ENCODE data around the gene CDK5.
"Not testable (repeated sequence)": the region's sequence is repeated elsewhere in the genome, so short reads cannot be mapped to it uniquely, and the experiment has no call there.

The CDK5 gene

GRCh38 chr7:151014950-151015349, 42.7 kb downstream of the CDK5 start:
- Histone ChIP-seq H3K9ac (ENCODE audit: low read depth in 1 of 2, low read length in 2 of 2) (no peak overlapping the region), H3K9me3 (ENCODE audit: control insufficient read depth in 1 of 2, low read length in 2 of 2) (no peaks in the 10 kb centered on the region), H3K4me1 (ENCODE audit: control insufficient read depth in 1 of 2, insufficient read depth in 2 of 2, low read length in 2 of 2) (peaks cover 26 to 44% of the 10 kb centered on the region in 2 donors), H3K27ac (ENCODE audit: low read depth, low read length) (no peak overlapping the region), H3K4me3 (ENCODE audit: low read depth in 1 of 2, low read length in 2 of 2) (no peak overlapping the region), H3K36me3 (ENCODE audit: control insufficient read depth in 1 of 2, insufficient read depth in 2 of 2, low read length in 2 of 2) (no peaks in the 10 kb centered on the region), H3K27me3 (ENCODE audit: control insufficient read depth in 1 of 2, insufficient read depth in 2 of 2, low read length in 2 of 2) (peaks cover 14 to 21% of the 10 kb centered on the region in 2 donors)

GRCh38 chr7:151013733-151014497, 43.8 kb downstream of the CDK5 start:
- Histone ChIP-seq H3K9me3 (ENCODE audit: control insufficient read depth in 1 of 2, low read length in 2 of 2) (no peaks in the 10 kb centered on the region), H3K27ac (ENCODE audit: low read depth, low read length) (no peak overlapping the region), H3K4me1 (ENCODE audit: control insufficient read depth in 1 of 2, insufficient read depth in 2 of 2, low read length in 2 of 2) (peaks cover 23 to 40% of the 10 kb centered on the region in 2 donors), H3K36me3 (ENCODE audit: control insufficient read depth in 1 of 2, insufficient read depth in 2 of 2, low read length in 2 of 2) (no peaks in the 10 kb centered on the region), H3K4me3 (ENCODE audit: low read depth in 1 of 2, low read length in 2 of 2) (peak overlapping the region; percentile 45 to 64), H3K9ac (ENCODE audit: low read depth in 1 of 2, low read length in 2 of 2) (peak overlapping the region; percentile 36 to 38), H3K27me3 (ENCODE audit: control insufficient read depth in 1 of 2, insufficient read depth in 2 of 2, low read length in 2 of 2) (peaks cover 5 to 11% of the 10 kb centered on the region in 2 donors)

- Histone ChIP-seq H3K4me1 (ENCODE audit: control insufficient read depth in 1 of 2, insufficient read depth in 2 of 2, low read length in 2 of 2) (peaks cover 22 to 36% of the 10 kb centered on the region in 2 donors), H3K9ac (ENCODE audit: low read depth in 1 of 2, low read length in 2 of 2) (no peak overlapping the region), H3K27ac (ENCODE audit: low read depth, low read length) (no peak overlapping the region), H3K27me3 (ENCODE audit: control insufficient read depth in 1 of 2, insufficient read depth in 2 of 2, low read length in 2 of 2) (peaks cover 2 to 6% of the 10 kb centered on the region in 2 donors), H3K36me3 (ENCODE audit: control insufficient read depth in 1 of 2, insufficient read depth in 2 of 2, low read length in 2 of 2) (no peaks in the 10 kb centered on the region), H3K9me3 (ENCODE audit: control insufficient read depth in 1 of 2, low read length in 2 of 2) (no peaks in the 10 kb centered on the region), H3K4me3 (ENCODE audit: low read depth in 1 of 2, low read length in 2 of 2) (peak overlapping the region; percentile 45 to 64)
These were observed 44.4 kb downstream of the CDK5 start for GRCh38 chr7:151013356-151013732.

GRCh38 chr7:151012911-151013347, 44.8 kb downstream of the CDK5 start:
- no peak overlapping the region for H3K27ac ChIP-seq (ENCODE audit: low read depth, low read length)

GRCh38 chr7:151012031-151012692, 45.5 kb downstream of the CDK5 start:
- Histone ChIP-seq H3K27ac (ENCODE audit: low read depth, low read length) (no peak overlapping the region), H3K4me3 (ENCODE audit: low read depth in 1 of 2, low read length in 2 of 2) (no peak overlapping the region), H3K27me3 (ENCODE audit: control insufficient read depth in 1 of 2, insufficient read depth in 2 of 2, low read length in 2 of 2) (no peaks in the 10 kb centered on the region), H3K4me1 (ENCODE audit: control insufficient read depth in 1 of 2, insufficient read depth in 2 of 2, low read length in 2 of 2) (peaks cover 25 to 27% of the 10 kb centered on the region in 2 donors), H3K36me3 (ENCODE audit: control insufficient read depth in 1 of 2, insufficient read depth in 2 of 2, low read length in 2 of 2) (no peaks in the 10 kb centered on the region), H3K9ac (ENCODE audit: low read depth in 1 of 2, low read length in 2 of 2) (no peak overlapping the region), H3K9me3 (ENCODE audit: control insufficient read depth in 1 of 2, low read length in 2 of 2) (no peaks in the 10 kb centered on the region)

More at GRCh38 chr7:151012911-151013347, 44.8 kb downstream of the CDK5 start:
- Histone ChIP-seq H3K27me3 (ENCODE audit: control insufficient read depth in 1 of 2, insufficient read depth in 2 of 2, low read length in 2 of 2) (peaks cover 0 to 2% of the 10 kb centered on the region in 2 donors), H3K9me3 (ENCODE audit: control insufficient read depth in 1 of 2, low read length in 2 of 2) (no peaks in the 10 kb centered on the region), H3K4me1 (ENCODE audit: control insufficient read depth in 1 of 2, insufficient read depth in 2 of 2, low read length in 2 of 2) (peaks cover 22 to 32% of the 10 kb centered on the region in 2 donors), H3K36me3 (ENCODE audit: control insufficient read depth in 1 of 2, insufficient read depth in 2 of 2, low read length in 2 of 2) (no peaks in the 10 kb centered on the region), H3K4me3 (ENCODE audit: low read depth in 1 of 2, low read length in 2 of 2) (no peak overlapping the region), H3K9ac (ENCODE audit: low read depth in 1 of 2, low read length in 2 of 2) (no peak overlapping the region)

- peaks cover 25 to 31% of the 10 kb centered on the region in 2 donors for H3K4me1 ChIP-seq (ENCODE audit: control insufficient read depth in 1 of 2, insufficient read depth in 2 of 2, low read length in 2 of 2)
- H3K27ac ChIP-seq (ENCODE audit: low read depth, low read length); H3K4me3 ChIP-seq (ENCODE audit: low read depth in 1 of 2, low read length in 2 of 2); H3K36me3 ChIP-seq (ENCODE audit: control insufficient read depth in 1 of 2, insufficient read depth in 2 of 2, low read length in 2 of 2); H3K9me3 ChIP-seq (ENCODE audit: control insufficient read depth in 1 of 2, low read length in 2 of 2); H3K27me3 ChIP-seq (ENCODE audit: control insufficient read depth in 1 of 2, insufficient read depth in 2 of 2, low read length in 2 of 2); H3K9ac ChIP-seq (ENCODE audit: low read depth in 1 of 2, low read length in 2 of 2): not testable (repeated sequence)
These were observed 46.1 kb downstream of the CDK5 start for GRCh38 chr7:151011616-151012015.

- Histone ChIP-seq H3K27me3 (ENCODE audit: control insufficient read depth in 1 of 2, insufficient read depth in 2 of 2, low read length in 2 of 2) (no peaks in the 10 kb centered on the region), H3K4me3 (ENCODE audit: low read depth in 1 of 2, low read length in 2 of 2) (no peak overlapping the region), H3K9me3 (ENCODE audit: control insufficient read depth in 1 of 2, low read length in 2 of 2) (no peaks in the 10 kb centered on the region), H3K4me1 (ENCODE audit: control insufficient read depth in 1 of 2, insufficient read depth in 2 of 2, low read length in 2 of 2) (peaks cover 25 to 31% of the 10 kb centered on the region in 2 donors), H3K27ac (ENCODE audit: low read depth, low read length) (no peak overlapping the region), H3K36me3 (ENCODE audit: control insufficient read depth in 1 of 2, insufficient read depth in 2 of 2, low read length in 2 of 2) (no peaks in the 10 kb centered on the region), H3K9ac (ENCODE audit: low read depth in 1 of 2, low read length in 2 of 2) (no peak overlapping the region)
These were observed 46.6 kb downstream of the CDK5 start for GRCh38 chr7:151011097-151011409.

GRCh38 chr7:151010307-151011096, 47.2 kb downstream of the CDK5 start:
- H3K9ac ChIP-seq (ENCODE audit: low read depth in 1 of 2, low read length in 2 of 2) = no peak overlapping the region
- no peaks in the 10 kb centered on the region for H3K27me3 ChIP-seq (ENCODE audit: control insufficient read depth in 1 of 2, insufficient read depth in 2 of 2, low read length in 2 of 2)
- H3K9me3 ChIP-seq (ENCODE audit: control insufficient read depth in 1 of 2, low read length in 2 of 2) = no peaks in the 10 kb centered on the region
- H3K4me1 ChIP-seq (ENCODE audit: control insufficient read depth in 1 of 2, insufficient read depth in 2 of 2, low read length in 2 of 2) = peaks cover 25 to 31% of the 10 kb centered on the region in 2 donors
- no peak overlapping the region for H3K27ac ChIP-seq (ENCODE audit: low read depth, low read length)
- H3K4me3 ChIP-seq (ENCODE audit: low read depth in 1 of 2, low read length in 2 of 2) = no peak overlapping the region
- no peaks in the 10 kb centered on the region for H3K36me3 ChIP-seq (ENCODE audit: control insufficient read depth in 1 of 2, insufficient read depth in 2 of 2, low read length in 2 of 2)

- H3K9ac ChIP-seq (ENCODE audit: low read depth in 1 of 2, low read length in 2 of 2) = no peak overlapping the region
- no peaks in the 10 kb centered on the region for H3K9me3 ChIP-seq (ENCODE audit: control insufficient read depth in 1 of 2, low read length in 2 of 2)
- H3K4me3 ChIP-seq (ENCODE audit: low read depth in 1 of 2, low read length in 2 of 2) = no peak overlapping the region
- no peaks in the 10 kb centered on the region for H3K36me3 ChIP-seq (ENCODE audit: control insufficient read depth in 1 of 2, insufficient read depth in 2 of 2, low read length in 2 of 2)
- H3K27ac ChIP-seq (ENCODE audit: low read depth, low read length) = no peak overlapping the region
- H3K27me3 ChIP-seq (ENCODE audit: control insufficient read depth in 1 of 2, insufficient read depth in 2 of 2, low read length in 2 of 2) = no peaks in the 10 kb centered on the region
- peaks cover 25 to 31% of the 10 kb centered on the region in 2 donors for H3K4me1 ChIP-seq (ENCODE audit: control insufficient read depth in 1 of 2, insufficient read depth in 2 of 2, low read length in 2 of 2)
These were observed 47.7 kb downstream of the CDK5 start for GRCh38 chr7:151010037-151010306.
